Tibial artery (tissue), 4 donors: ENCODE measurements around the gene TUSC2.

Experiments used
- DNase-seq, 2 donors: peaks; one replicate each; pipeline ENCODE4 v3.0.0-alpha.2; 2019
- H3K27ac ChIP-seq, 2 donors: fragments of 200-600 bp; sonication (generic) in 1 of 2; 1 replicate in 1 of 2; 2 replicates in 1 of 2; pipeline ENCODE4 v1.5.1; 2018 to 2019; ENCODE audit warnings: mild to moderate bottlenecking in 1 of 2
- H3K27me3 ChIP-seq, 2 donors: fragments of 200-600 bp; sonication (generic) in 1 of 2; one replicate each; pipeline versions ENCODE4 v1.5.1 to v1.6.0; 2016 to 2019
- H3K36me3 ChIP-seq, 3 donors: fragments of 200-600 bp; sonication (generic) in 2 of 3; one replicate each; pipeline ENCODE4 v1.5.1; 2016 to 2019; ENCODE audit warnings: mild to moderate bottlenecking in 2 of 3
- H3K4me1 ChIP-seq, 4 donors: fragments of 200-600 bp; sonication (generic) in 2 of 4; 1 replicate in 3 of 4; 2 replicates in 1 of 4; pipeline ENCODE4 v1.5.1; 2016 to 2019
- H3K4me3 ChIP-seq, 2 donors: fragments of 200-600 bp; sonication (generic) in 1 of 2; 1 replicate in 1 of 2; 2 replicates in 1 of 2; pipeline ENCODE4 v1.5.1; 2018 to 2019; ENCODE audit warnings: mild to moderate bottlenecking in 2 of 2
- H3K9me3 ChIP-seq, 3 donors: fragments of 200-600 bp; sonication (generic) in 1 of 3; one replicate each; pipeline ENCODE4 v1.5.1; 2016 to 2019
- intact Hi-C: fragments of 100-400 bp; cut with DNase I; formaldehyde crosslinking; loops from one replicate; pipeline ENCODE4 v1.15.0; 2023; ENCODE audit warnings: low total_unique reads
- TF ChIP-seq, protein P1 (sequence below), 2 experiments: fragments of 200-600 bp in 1 of 2; fragments of 450-650 bp in 1 of 2; IDR thresholded peaks; one replicate each; pipeline ENCODE4 v1.5.1; 2017 to 2019; ENCODE audit warnings: antibody characterized with exemption in 2 of 2, mild to moderate bottlenecking in 1 of 2, moderate library complexity in 1 of 2

TUSC2 gene

DNA sequence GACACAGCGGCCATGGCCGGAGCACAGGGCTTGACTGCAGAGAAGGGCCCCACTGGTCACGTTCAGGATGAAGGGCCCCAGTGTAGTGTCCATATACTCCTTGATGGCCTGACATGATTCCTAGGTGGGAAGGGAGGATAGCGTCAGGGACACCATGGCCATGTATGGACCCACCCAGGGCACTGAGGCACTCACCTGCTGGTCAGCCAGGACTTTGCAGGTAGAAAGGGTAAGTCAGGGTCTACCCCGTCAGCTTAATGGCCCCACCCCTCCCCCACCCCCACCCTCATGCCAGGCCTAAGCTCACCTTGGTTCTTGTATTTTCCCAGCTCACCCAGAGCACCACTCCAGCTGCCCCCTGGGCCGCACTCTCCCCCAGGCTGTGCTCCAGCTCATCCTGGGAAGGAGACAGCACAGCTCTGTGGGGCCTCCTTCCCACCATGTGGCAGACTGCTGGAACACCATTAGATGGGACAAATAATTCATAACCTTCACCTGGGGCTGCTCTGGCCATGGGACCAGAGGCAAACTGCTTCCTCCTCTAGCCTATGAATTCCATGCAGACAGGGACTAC lies 27.3 kb downstream of the TUSC2 start:
- intact Hi-C loops = loop anchor here (2.0 kb wide), 1 partner anchor 20 kb away; no protein-coding TSS in a partner anchor
- peak overlapping the region in 1 of 2 donors; percentile 86 for H3K4me3 ChIP-seq
- H3K4me1 ChIP-seq = peaks cover 8 to 41% (median 32%) of the 10 kb centered on the region in 4 donors
- TF ChIP-seq, protein P1, sequence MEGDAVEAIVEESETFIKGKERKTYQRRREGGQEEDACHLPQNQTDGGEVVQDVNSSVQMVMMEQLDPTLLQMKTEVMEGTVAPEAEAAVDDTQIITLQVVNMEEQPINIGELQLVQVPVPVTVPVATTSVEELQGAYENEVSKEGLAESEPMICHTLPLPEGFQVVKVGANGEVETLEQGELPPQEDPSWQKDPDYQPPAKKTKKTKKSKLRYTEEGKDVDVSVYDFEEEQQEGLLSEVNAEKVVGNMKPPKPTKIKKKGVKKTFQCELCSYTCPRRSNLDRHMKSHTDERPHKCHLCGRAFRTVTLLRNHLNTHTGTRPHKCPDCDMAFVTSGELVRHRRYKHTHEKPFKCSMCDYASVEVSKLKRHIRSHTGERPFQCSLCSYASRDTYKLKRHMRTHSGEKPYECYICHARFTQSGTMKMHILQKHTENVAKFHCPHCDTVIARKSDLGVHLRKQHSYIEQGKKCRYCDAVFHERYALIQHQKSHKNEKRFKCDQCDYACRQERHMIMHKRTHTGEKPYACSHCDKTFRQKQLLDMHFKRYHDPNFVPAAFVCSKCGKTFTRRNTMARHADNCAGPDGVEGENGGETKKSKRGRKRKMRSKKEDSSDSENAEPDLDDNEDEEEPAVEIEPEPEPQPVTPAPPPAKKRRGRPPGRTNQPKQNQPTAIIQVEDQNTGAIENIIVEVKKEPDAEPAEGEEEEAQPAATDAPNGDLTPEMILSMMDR (IDR thresholded peaks at IDR 0.05) = no peak
- peak overlapping the region; percentile 90 to 93 for H3K27ac ChIP-seq
- peaks cover 0 to 9% (median 0%) of the 10 kb centered on the region in 3 donors for H3K36me3 ChIP-seq
- DNase-seq = no peak
- H3K27me3 ChIP-seq = no peaks in the 10 kb centered on the region
- H3K9me3 ChIP-seq = no peaks in the 10 kb centered on the region

DNA sequence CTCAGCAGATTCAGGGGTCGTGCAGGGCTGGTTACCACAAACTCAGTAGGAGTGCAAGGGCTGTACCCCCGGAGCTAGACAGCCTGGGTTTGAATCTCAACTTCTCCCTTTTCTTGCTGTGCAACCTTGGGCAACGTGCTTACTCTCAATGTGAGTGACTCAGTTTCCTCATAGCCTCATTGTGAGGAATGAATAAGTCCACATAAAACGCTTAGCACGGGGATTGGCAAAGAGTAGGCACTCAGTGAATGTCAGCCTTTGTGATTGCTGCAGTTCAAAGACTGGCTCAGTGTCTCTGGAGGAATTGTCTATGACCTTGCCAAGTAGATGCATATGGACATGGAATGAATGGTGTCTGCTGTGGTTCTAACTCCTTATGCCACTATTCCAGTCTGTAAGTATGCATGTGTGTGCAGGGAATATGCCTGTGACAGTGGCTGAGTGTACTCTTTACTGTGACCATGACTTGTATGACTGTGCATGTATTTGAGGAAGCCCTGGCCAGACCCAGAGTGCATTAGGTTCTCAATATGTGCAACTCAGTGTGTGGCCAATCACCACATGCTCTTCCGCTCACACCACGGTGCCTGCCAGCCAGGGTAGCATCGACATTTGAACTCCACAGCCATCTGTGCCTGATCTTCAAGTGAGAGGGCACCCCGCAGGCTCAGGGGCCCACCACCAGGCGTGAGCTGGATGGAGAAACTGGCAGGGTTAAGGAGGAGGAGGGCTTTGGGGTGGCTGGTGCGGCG lies 27.9 kb downstream of the TUSC2 start:
- TF ChIP-seq, protein P1 (IDR thresholded peaks at IDR 0.05) = no peak
- DNase-seq = peak in 1 of 2 donors; percentile 77
- Histone ChIP-seq H3K36me3 (peaks cover 0 to 9% (median 0%) of the 10 kb centered on the region in 3 donors), H3K27ac (peak overlapping the region; percentile 90 to 93), H3K4me3 (peak overlapping the region; percentile 61 to 86), H3K9me3 (no peaks in the 10 kb centered on the region), H3K4me1 (peaks cover 8 to 41% (median 32%) of the 10 kb centered on the region in 4 donors), H3K27me3 (no peaks in the 10 kb centered on the region)
- intact Hi-C loops = loop anchor here (2.0 kb wide), 1 partner anchor 21 kb away; no protein-coding TSS in a partner anchor

DNA sequence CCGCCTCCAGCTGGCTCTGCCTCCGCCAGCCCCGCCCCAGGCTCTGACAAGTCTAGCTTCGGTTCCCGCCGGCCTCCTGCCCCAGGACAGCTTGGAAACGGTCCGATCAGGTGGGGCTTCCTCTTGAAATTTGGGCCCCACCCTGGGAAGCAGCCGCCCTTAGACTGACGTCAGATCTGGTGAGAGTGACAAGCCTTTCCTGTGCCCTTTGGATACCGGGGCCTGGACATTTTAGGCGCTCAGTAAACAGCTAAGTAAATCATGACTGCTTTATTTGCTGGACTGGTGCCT lies 28.4 kb downstream of the TUSC2 start:
- Histone ChIP-seq H3K4me1 (peaks cover 8 to 41% (median 32%) of the 10 kb centered on the region in 4 donors), H3K27me3 (no peaks in the 10 kb centered on the region), H3K27ac (peak overlapping the region; percentile 90 to 93), H3K36me3 (peaks cover 0 to 9% (median 0%) of the 10 kb centered on the region in 3 donors), H3K9me3 (no peaks in the 10 kb centered on the region), H3K4me3 (peak overlapping the region; percentile 61 to 86)
- intact Hi-C loops = no loop called here
- DNase-seq = no peak
- TF ChIP-seq, protein P1 (IDR thresholded peaks at IDR 0.05) = no peak

DNA sequence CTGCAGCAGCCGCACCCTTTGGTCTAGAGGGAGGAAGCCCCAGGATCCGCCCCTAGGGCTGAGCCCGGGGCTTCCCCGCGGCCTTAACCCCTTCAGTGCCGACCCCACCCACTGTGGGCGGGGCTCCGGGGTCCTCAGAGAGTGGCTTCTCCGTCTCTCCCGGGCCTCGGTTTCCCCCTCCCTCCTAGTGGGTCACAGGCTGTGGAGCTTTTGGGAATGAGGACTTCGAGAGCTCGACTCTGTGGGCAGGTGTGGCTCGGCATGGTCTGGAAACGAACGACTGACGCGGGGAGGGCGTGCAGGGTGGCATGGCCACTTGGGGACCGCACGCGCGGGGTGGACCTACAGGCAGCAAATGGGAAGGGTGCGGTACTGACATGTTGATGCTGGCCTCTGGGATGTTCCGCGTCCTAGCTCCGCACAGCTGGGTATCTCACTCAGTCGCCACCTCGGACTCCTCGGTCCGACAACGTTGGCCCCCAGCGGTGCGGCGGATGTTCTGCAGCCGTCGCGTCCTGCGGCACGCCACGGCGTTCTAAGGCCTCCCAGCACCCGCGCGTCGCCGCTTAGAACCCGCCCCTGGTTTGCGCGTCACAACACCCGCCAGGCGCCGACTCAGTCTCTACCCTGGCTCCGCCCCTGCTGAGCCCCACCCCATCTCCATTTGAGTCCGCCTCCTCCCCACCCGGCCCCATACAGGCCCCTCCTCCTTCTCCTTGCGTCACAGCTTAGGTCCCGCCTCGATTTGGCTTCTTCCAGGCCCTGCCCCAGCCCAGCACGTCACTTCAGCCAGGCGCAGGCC lies 29.0 kb downstream of the TUSC2 start, which contains the start of the genes HYAL3 and NAA80:
TSS of gene HYAL3 (minus strand) at position 570 of the 802 bp plus-strand sequence. CDS start 3,803 bp downstream, outside the sequence.
TSS of gene NAA80 (minus strand) at position 570 of the 802 bp plus-strand sequence. CDS start 1,942 bp downstream, outside the sequence.
- Histone ChIP-seq H3K9me3 (no peaks in the 10 kb centered on the region), H3K27ac (peak within 1 kb of the TSS; percentile 90 to 93), H3K4me1 (peaks cover 8 to 41% (median 32%) of the 10 kb centered on the region in 4 donors), H3K36me3 (peaks cover 0 to 9% (median 0%) of the 10 kb centered on the region in 3 donors), H3K4me3 (peak within 1 kb of the TSS; percentile 61 to 86), H3K27me3 (no peaks in the 10 kb centered on the region)
- DNase-seq = peak; percentile 99 to 100
- TF ChIP-seq, protein P1 (IDR thresholded peaks at IDR 0.05) = peak; percentile 43 to 67
- intact Hi-C loops = no loop called here
